WTC11 (cell line): Measurements from ENCODE around the gene MAP7D1. TPM values are rescaled to one million over a fixed set of nuclear protein-coding genes. Genes with fewer than 3 reads are reported as not detected.

ENCODE experiments used
- ATAC-seq: fragments of 200-7000 bp; cut with Tn5 transposase; 2 replicates; pipeline ENCODE4 v1.10.0; 2021; ENCODE audit warnings: mild to moderate bottlenecking, moderate library complexity
- CTCF ChIA-PET: fragments of 300-600 bp; sonication (Branson Sonifier 250); formaldehyde crosslinking; loops from one replicate; lab custom pipeline; 2021; ENCODE audit warnings: antibody characterized with exemption; lab: Charles Lee
- POLR2A ChIA-PET: fragments of 350-600 bp; sonication (Branson Sonifier 250); formaldehyde crosslinking; loops from one replicate; lab custom pipeline; 2021; ENCODE audit warnings: antibody characterized with exemption; lab: Charles Lee
- DNase-seq: peaks from one replicate; pipeline ENCODE4 v3.0.0; 2021; ENCODE audit warnings: low spot score
- H3K27ac Mint-ChIP-seq: 2 replicates; pipeline ENCODE4 v1.8.0; 2021; ENCODE audit warnings: mixed read lengths
- H3K27me3 Mint-ChIP-seq: 2 replicates; pipeline ENCODE4 v1.8.0; 2021; ENCODE audit warnings: low read depth, mild to moderate bottlenecking, moderate library complexity, mixed read lengths
- H3K36me3 Mint-ChIP-seq: 2 replicates; pipeline ENCODE4 v1.8.0; 2021; ENCODE audit warnings: mixed read lengths
- H3K4me1 Mint-ChIP-seq: 2 replicates; pipeline ENCODE4 v1.8.0; 2022; ENCODE audit warnings: mixed read lengths
- H3K4me3 Mint-ChIP-seq: 2 replicates; pipeline ENCODE4 v1.8.0; 2021; ENCODE audit warnings: mild to moderate bottlenecking, moderate library complexity, mixed read lengths
- H3K9me3 Mint-ChIP-seq: 2 replicates; pipeline ENCODE4 v1.8.0; 2021; ENCODE audit warnings: mixed read lengths
- AR ChIP-seq: fragments of 250-450 bp; sonication (Bioruptor Pico); IDR thresholded peaks from 2 replicates; pipeline ENCODE4 v1.9.0; 2021; ENCODE audit warnings: mild to moderate bottlenecking
- ETV6 ChIP-seq: sonication (generic); formaldehyde crosslinking; IDR thresholded peaks from 2 replicates; pipeline ENCODE4 v1.8.1; 2022; ENCODE audit warnings: mild to moderate bottlenecking, missing genetic modification reagents
- FOXP4 ChIP-seq: sonication (generic); formaldehyde crosslinking; IDR thresholded peaks from 2 replicates; pipeline ENCODE4 v1.8.0; 2022; ENCODE audit warnings: mild to moderate bottlenecking, missing genetic modification reagents
- HMGA2 ChIP-seq: fragments of 250-450 bp; sonication (Bioruptor Pico); IDR thresholded peaks from 2 replicates; pipeline ENCODE4 v1.4.0; 2021; ENCODE audit warnings: mild to moderate bottlenecking, moderate library complexity
- MAX ChIP-seq: sonication (generic); formaldehyde crosslinking; IDR thresholded peaks from 2 replicates; pipeline ENCODE4 v1.8.0; 2022; ENCODE audit warnings: mild to moderate bottlenecking, missing genetic modification reagents
- PRDM15 ChIP-seq: sonication (generic); formaldehyde crosslinking; IDR thresholded peaks from 2 replicates; pipeline ENCODE4 v1.8.0; 2022; ENCODE audit warnings: missing genetic modification reagents
- PRRX2 ChIP-seq: fragments of 250-450 bp; sonication (Bioruptor Pico); IDR thresholded peaks from 2 replicates; pipeline ENCODE4 v1.8.0; 2021; ENCODE audit warnings: mild to moderate bottlenecking
- RORB ChIP-seq: fragments of 250-450 bp; sonication (Bioruptor Pico); IDR thresholded peaks from 2 replicates; pipeline ENCODE4 v1.9.0; 2021; ENCODE audit warnings: mild to moderate bottlenecking
- SP1 ChIP-seq: sonication (generic); formaldehyde crosslinking; conservative IDR thresholded peaks from 2 replicates; pipeline ENCODE4 v1.8.1; 2022; ENCODE audit warnings: missing genetic modification reagents
- ZNF263 ChIP-seq: sonication (generic); formaldehyde crosslinking; IDR thresholded peaks from 2 replicates; pipeline ENCODE4 v1.8.1; 2022; ENCODE audit warnings: low read depth, mild to moderate bottlenecking, moderate library complexity, missing genetic modification reagents
- ZNF317 ChIP-seq: sonication (generic); formaldehyde crosslinking; IDR thresholded peaks from 2 replicates; pipeline ENCODE4 v1.8.1; 2023; ENCODE audit warnings: low read depth, mild to moderate bottlenecking, moderate library complexity, missing genetic modification reagents, borderline replicate concordance
- ZNF396 ChIP-seq: fragments of 250-450 bp; sonication (Bioruptor Pico); IDR thresholded peaks from 2 replicates; pipeline ENCODE4 v1.8.0; 2021; ENCODE audit warnings: mild to moderate bottlenecking, moderate library complexity, borderline replicate concordance
- ZNF512 ChIP-seq: sonication (generic); formaldehyde crosslinking; IDR thresholded peaks from 2 replicates; pipeline ENCODE4 v1.8.1; 2022; ENCODE audit warnings: missing genetic modification reagents, borderline replicate concordance
- ZSCAN18 ChIP-seq: fragments of 250-450 bp; sonication (Bioruptor Pico); IDR thresholded peaks from 2 replicates; pipeline ENCODE4 v2.1.2; 2022; ENCODE audit warnings: mild to moderate bottlenecking, moderate library complexity
- total RNA-seq: library from RNA; stranded (reverse); gene quantifications from 3 replicates; pipeline ENCODE4 v1.2.3, GENCODE V29; 2021

MAP7D1 gene
- total RNA-seq, 1 experiment from 2014 or later: 88.7 TPM

GRCh38 chr1:36176106-36176949 is 20.4 kb downstream of the MAP7D1 start (continued):
- TF ChIP-seq PRDM15 (0 out of 2 replicates have a peak, but pooled peaks have one; percentile 15), ZNF396 (CRISPR knock-in tag) (no peak), PRRX2 (0 out of 2 replicates have a peak, but pooled peaks have one; percentile 7), MAX (CRISPR knock-in tag) (peak; percentile 63; the same call in 1 of the 2 replicates)

GRCh38 chr1:36177589-36178431 is 21.9 kb downstream of the MAP7D1 start:
- no peak overlapping the region for H3K27ac Mint-ChIP-seq
- peaks cover 26% of the 10 kb centered on the region for H3K4me1 Mint-ChIP-seq
- ATAC-seq (no peak; the same call in 1 of the 2 replicates), DNase-seq (peak; percentile 49)
- H3K27me3 Mint-ChIP-seq: no peaks in the 10 kb centered on the region
- H3K36me3 Mint-ChIP-seq: peaks cover 29% of the 10 kb centered on the region
- CTCF ChIA-PET: interaction anchor here (0.6 to 2.4 kb wide), 9 partner anchors 10 to 108 kb away, joined by 3 to 17 read pairs (median 9); partner anchors contain the start of gene TRAPPC3
- no peaks in the 10 kb centered on the region for H3K9me3 Mint-ChIP-seq
- POLR2A ChIA-PET: interaction anchor here (0.9 to 3.0 kb wide), 7 partner anchors 10 to 144 kb away, joined by 3 to 24 read pairs (median 8); partner anchors contain the start of genes THRAP3 and TRAPPC3
- peak overlapping the region; percentile 71 for H3K4me3 Mint-ChIP-seq
- TF ChIP-seq HMGA2 (no peak), ZNF512 (CRISPR knock-in tag) (no peak), RORB (CRISPR knock-in tag) (no peak), ZNF317 (no peak), ZSCAN18 (CRISPR knock-in tag) (no peak)

- H3K27ac Mint-ChIP-seq: peak overlapping the region; percentile 96
- peak overlapping the region; percentile 71 for H3K4me3 Mint-ChIP-seq
- H3K4me1 Mint-ChIP-seq: peaks cover 34% of the 10 kb centered on the region
- H3K36me3 Mint-ChIP-seq: peaks cover 23% of the 10 kb centered on the region
- ATAC-seq: peak; percentile 81
- DNase-seq: peak; percentile 93
- ChIA-PET POLR2A (interaction anchor here (0.5 to 3.0 kb wide), 10 partner anchors 9 to 344 kb away, joined by 3 to 24 read pairs (median 8); partner anchors contain the start of genes SH3D21, THRAP3 and TRAPPC3), CTCF (interaction anchor here (0.7 to 1.9 kb wide), 15 partner anchors 10 to 191 kb away, joined by 3 to 27 read pairs (median 4); partner anchors contain the start of genes MAP7D1, SH3D21, THRAP3 and TRAPPC3)
- H3K9me3 Mint-ChIP-seq: no peaks in the 10 kb centered on the region
- H3K27me3 Mint-ChIP-seq: no peaks in the 10 kb centered on the region
- TF ChIP-seq SP1 (CRISPR knock-in tag): peak; percentile 31; the same call in 1 of the 2 replicates
- no peak for TF ChIP-seq AR (CRISPR knock-in tag)
- TF ChIP-seq ZNF263 (CRISPR knock-in tag): peak; percentile 84
- peak; percentile 24; the same call in 1 of the 2 replicates for TF ChIP-seq FOXP4 (CRISPR knock-in tag)
- peak; percentile 59 for TF ChIP-seq ETV6 (CRISPR knock-in tag)
Measured at GRCh38 chr1:36178471-36179219, 22.7 kb downstream of the MAP7D1 start.
